EL (cell line): ENCODE results near the gene PIGN.

Experiments used
- DNase-seq: peaks from one replicate; pipeline ENCODE4 v3.0.0-alpha.2; 2016

PIGN gene

DNA sequence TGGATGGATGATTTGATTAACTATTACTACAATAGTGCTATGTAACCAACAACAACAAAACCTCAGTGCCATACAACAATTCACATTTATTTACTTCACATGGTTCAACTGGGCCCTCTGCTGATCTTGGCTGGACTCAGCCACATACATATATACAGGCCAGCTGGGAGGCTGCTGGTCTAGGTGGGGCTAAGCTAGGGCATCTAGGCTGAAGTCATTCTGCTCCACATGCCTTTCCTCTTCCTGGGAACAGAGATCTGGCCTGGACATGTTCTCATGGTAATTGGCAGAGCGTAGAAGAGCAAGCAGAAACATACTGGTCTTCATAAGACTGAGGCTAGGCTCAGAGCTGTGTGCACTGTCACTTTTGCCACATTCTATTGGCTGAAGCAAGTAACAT is 191.2 kb downstream of the PIGN start:
- DNase-seq = no peak

DNA sequence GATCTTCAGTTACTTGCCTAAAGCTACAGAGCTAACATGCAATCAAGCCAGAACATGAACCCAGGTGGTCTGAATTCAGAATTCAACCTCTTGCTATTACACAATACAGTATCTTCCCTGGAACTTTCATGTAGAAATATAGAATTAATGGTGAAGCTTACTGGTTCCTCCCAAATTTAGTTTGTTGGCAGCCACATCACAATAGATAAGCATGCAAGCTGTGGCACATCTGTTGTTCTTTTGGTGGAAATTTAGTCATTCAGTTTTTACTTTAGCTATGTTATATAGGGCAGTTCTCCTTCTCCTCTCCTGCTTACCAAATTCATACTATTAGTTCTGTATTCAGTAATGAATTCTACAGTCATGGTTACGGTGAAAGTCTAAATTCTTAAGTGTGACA is 193.0 kb downstream of the PIGN start:
- DNase-seq = no peak

DNA sequence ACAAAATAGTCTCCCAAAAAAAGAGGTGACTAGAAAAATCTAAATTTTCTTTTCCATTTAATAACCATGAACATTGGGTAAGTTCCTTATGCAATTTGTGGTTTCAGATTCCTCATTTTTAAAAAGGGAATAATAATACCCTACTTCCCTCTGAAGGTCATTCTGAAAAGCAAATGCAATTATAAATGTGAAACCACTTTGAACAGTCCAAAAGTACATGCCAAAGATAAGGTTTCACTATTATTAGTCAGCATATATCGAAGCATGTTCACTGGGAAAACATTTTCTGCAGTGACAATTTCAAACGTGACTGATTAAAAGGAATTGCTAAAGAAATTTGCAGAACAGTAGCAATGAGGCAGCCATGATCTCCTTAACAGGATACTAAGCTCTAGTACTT is 193.9 kb downstream of the PIGN start:
- peak; percentile 69 for DNase-seq

- peak; percentile 90 for DNase-seq
Measured at GRCh38 chr18:61992285-61992684, 194.6 kb downstream of the PIGN start.

DNA sequence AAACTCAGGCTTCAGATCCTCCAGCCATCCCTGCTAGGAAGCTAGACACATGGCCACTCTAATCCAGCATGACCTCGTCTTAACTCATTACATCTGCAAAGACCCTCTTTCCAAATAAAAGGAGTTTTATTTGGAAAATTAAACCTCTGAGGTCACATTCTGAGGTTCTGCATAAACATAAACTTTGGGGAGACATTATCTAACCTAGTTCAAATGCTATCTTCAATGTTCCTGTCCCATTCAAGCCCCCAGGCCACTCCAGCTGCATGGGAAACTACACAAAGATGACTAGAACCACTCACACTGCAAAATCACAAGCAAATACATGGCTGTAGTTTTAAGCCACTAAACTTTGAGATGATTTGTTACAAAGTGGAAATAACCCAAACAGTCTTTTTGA is 195.0 kb downstream of the PIGN start:
- peak; percentile 6 for DNase-seq

- peak; percentile 59 for DNase-seq
Measured at GRCh38 chr18:61991201-61991600, 195.7 kb downstream of the PIGN start.
